Thymus (tissue), 11 donors: Measurements from ENCODE around the gene ABHD5. TPM values are rescaled to one million over a fixed set of nuclear protein-coding genes. Genes with fewer than 3 reads are reported as not detected.

Source experiments
- DNase-seq, 9 donors: peaks; one replicate each; pipeline ENCODE4 v3.0.0-alpha.2; 2013; ENCODE audit warnings: low spot score in 9 of 9, low read depth in 6 of 9, missing footprints in 1 of 9
- H3K27ac ChIP-seq, 2 donors: one replicate each; pipeline ENCODE4 v1.5.1; 2013; ENCODE audit warnings: control low read depth in 1 of 2, low read depth in 1 of 2, low read length in 1 of 2, mild to moderate bottlenecking in 1 of 2, moderate library complexity in 1 of 2
- H3K27me3 ChIP-seq, 2 donors: one replicate each; pipeline ENCODE4 v1.5.1; 2013; ENCODE audit warnings: low read length in 1 of 2; ENCODE audit not compliant: control insufficient read depth in 2 of 2, insufficient read depth in 1 of 2
- H3K36me3 ChIP-seq, 2 donors: one replicate each; pipeline ENCODE4 v1.5.1; 2013; ENCODE audit warnings: low read length in 1 of 2, mild to moderate bottlenecking in 1 of 2, moderate library complexity in 1 of 2; ENCODE audit not compliant: control insufficient read depth in 2 of 2, insufficient read depth in 2 of 2
- H3K4me1 ChIP-seq, 2 donors: one replicate each; pipeline ENCODE4 v1.5.1; 2013; ENCODE audit warnings: low read length in 2 of 2; ENCODE audit not compliant: control insufficient read depth in 2 of 2, insufficient read depth in 2 of 2
- H3K4me3 ChIP-seq, 2 donors: one replicate each; pipeline ENCODE4 v1.5.1; 2013; ENCODE audit warnings: low read length in 2 of 2, control low read depth in 1 of 2, mild to moderate bottlenecking in 1 of 2
- H3K9me3 ChIP-seq, 2 donors: one replicate each; pipeline ENCODE4 v1.5.1; 2013; ENCODE audit warnings: low read length in 1 of 2, mild to moderate bottlenecking in 1 of 2; ENCODE audit not compliant: control insufficient read depth in 2 of 2, insufficient read depth in 1 of 2
- WGBS: extraction: QIAGEN DNeasy Blood & Tissue Kit; methylation state at CpG from one replicate; pipeline ENCODE4 v1.1.7; 2013; 5-methylcytosine and 5-hydroxymethylcytosine counted together
- polyA plus RNA-seq: library from polyadenylated mRNA; stranded (reverse); fragments of 200-250 nt; gene quantifications from one replicate; pipeline ENCODE4 v1.2.3, GENCODE V29; 2013
- total RNA-seq: library from RNA; stranded (reverse); fragments of 120-200 nt; gene quantifications from one replicate; pipeline ENCODE4 v1.2.4, GENCODE V29; 2013
- donor health status: healthy.

The ABHD5 gene
- total and polyA plus RNA-seq, 2 donors = 10.3 to 17.9 TPM

GRCh38 chr3:43755516-43756200, 64.9 kb downstream of the ABHD5 start:
- Histone ChIP-seq H3K4me3 (no peak overlapping the region), H3K9me3 (no peaks in the 10 kb centered on the region), H3K4me1 (peaks cover 7 to 14% of the 10 kb centered on the region in 2 donors), H3K27ac (peak overlapping the region; percentile 73 to 84), H3K36me3 (no peaks in the 10 kb centered on the region), H3K27me3 (peaks cover 0 to 2% of the 10 kb centered on the region in 2 donors)
- peak; percentile 21 to 84 (median 45) for DNase-seq
- WGBS = 85% methylated on average over 8 of the region's 8 CpGs

DNA sequence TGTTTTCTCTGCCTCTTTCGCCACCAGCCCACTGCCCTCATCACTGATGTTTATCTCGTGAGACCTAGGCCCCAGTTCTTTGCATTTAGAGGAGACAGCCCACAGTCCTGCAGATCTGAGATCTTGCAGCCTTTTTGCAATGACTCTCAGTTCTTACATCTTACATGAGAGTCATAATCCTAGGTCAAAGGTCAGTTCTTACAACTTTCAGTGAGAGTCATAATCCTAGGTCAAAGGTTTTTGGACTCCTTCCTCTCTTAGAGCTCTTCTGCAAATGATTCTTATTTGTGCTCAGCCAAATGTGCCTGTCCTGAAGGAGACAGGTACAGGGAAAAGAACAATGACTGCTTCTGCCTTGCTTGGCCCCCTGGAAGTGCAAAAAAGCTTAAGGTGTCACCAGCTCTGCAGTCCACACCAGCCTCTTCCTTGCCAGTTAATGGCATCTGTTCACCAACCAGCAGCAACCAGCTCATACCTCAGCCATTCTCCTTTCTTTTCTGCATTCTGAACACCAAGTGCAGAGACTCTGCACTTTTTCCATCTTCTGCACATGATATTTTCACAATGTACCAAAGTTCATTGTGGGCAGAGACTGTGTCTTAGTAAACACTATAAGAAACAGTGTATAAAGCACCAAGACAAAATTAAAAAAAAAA, 67.1 kb downstream of the ABHD5 start:
- no peak for DNase-seq
- Histone ChIP-seq H3K9me3 (no peaks in the 10 kb centered on the region), H3K27ac (no peak overlapping the region), H3K36me3 (no peaks in the 10 kb centered on the region), H3K4me1 (peaks cover 7 to 14% of the 10 kb centered on the region in 2 donors), H3K4me3 (no peak overlapping the region), H3K27me3 (no peaks in the 10 kb centered on the region)
- WGBS = 96% methylated on average over 2 of the region's 2 CpGs

DNA sequence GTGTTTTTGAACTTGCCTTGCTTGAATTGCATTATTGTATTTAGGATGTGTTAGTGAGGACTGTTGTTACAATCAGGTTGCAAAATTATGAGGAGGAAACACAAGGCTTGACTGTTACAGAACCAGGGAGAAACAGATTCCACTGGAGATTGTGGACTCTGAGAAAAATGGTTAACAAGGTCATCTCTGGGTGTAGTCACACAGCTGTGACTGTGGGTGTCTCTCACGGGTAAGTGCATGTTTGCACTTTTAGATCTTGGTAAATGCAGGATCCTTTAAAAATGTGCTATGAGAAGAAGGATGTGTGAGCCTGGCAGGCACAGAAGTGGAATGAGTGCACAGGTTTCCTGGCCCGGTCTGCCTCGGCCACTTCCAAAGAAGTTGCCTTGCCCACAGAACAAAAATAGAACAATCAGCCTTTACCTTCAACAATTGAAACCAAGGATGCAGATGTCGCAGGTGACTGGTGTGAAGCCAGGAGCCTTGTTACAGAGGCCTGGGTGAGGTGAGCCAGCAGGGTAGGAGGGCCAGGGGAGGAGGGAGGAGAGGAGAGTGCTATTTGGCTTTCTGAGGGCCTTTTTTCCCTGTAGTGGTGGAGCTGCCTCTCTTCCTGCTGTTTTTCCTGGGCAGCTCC, 68.0 kb downstream of the ABHD5 start:
- DNase-seq = no peak
- H3K9me3 ChIP-seq = no peaks in the 10 kb centered on the region
- H3K4me3 ChIP-seq = no peak overlapping the region
- no peak overlapping the region for H3K27ac ChIP-seq
- H3K36me3 ChIP-seq = no peaks in the 10 kb centered on the region
- no peaks in the 10 kb centered on the region for H3K27me3 ChIP-seq
- peaks cover 7 to 14% of the 10 kb centered on the region in 2 donors for H3K4me1 ChIP-seq
- WGBS = 45% methylated on average over 4 of the region's 4 CpGs

GRCh38 chr3:43759297-43759782, 68.6 kb downstream of the ABHD5 start:
- Histone ChIP-seq H3K27ac (no peak overlapping the region), H3K27me3 (no peaks in the 10 kb centered on the region), H3K4me3 (no peak overlapping the region), H3K4me1 (peaks cover 7 to 14% of the 10 kb centered on the region in 2 donors), H3K36me3 (no peaks in the 10 kb centered on the region), H3K9me3 (no peaks in the 10 kb centered on the region)
- DNase-seq = peak in 1 of 9 donors; percentile 24
- WGBS = 89% methylated on average over 6 of the region's 6 CpGs

DNA sequence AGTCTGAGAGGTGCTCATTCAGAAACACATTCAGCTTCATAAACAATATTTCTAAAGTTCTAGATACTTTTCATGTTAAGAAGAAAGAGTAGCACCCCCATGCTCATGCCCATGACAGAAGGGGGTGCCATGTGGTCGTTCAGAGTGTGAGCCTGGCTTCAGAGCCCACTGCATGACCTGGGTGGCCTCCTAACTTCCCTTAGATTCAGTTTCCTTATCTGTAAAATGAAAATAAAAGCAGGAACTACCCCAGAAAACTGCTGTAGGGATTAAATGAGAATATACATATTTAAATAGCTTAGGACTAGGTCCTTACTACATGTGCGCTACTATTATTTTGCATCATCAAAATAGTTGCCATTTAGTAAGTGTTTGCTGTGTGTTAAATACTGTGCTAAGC, 69.2 kb downstream of the ABHD5 start:
- Histone ChIP-seq H3K9me3 (no peaks in the 10 kb centered on the region), H3K4me3 (no peak overlapping the region), H3K27ac (no peak overlapping the region), H3K27me3 (no peaks in the 10 kb centered on the region), H3K4me1 (peaks cover 7 to 14% of the 10 kb centered on the region in 2 donors), H3K36me3 (no peaks in the 10 kb centered on the region)
- WGBS = 74% methylated on average over 2 of the region's 2 CpGs
- DNase-seq = no peak

- Histone ChIP-seq H3K27me3 (no peaks in the 10 kb centered on the region), H3K9me3 (no peaks in the 10 kb centered on the region), H3K4me3 (no peak overlapping the region), H3K36me3 (no peaks in the 10 kb centered on the region), H3K4me1 (peaks cover 4 to 11% of the 10 kb centered on the region in 2 donors), H3K27ac (no peak overlapping the region)
- no peak for DNase-seq
- WGBS = 97% methylated on average over 4 of the region's 4 CpGs
These were observed 70.2 kb downstream of the ABHD5 start for GRCh38 chr3:43760938-43761337.

GRCh38 chr3:43762451-43762850, 71.7 kb downstream of the ABHD5 start:
- H3K4me1 ChIP-seq = peaks cover 0 to 7% of the 10 kb centered on the region in 2 donors
- DNase-seq = no peak
- no peaks in the 10 kb centered on the region for H3K36me3 ChIP-seq
- 96% methylated on average over 6 of the region's 6 CpGs for WGBS
- H3K4me3 ChIP-seq = no peak overlapping the region
- H3K27me3 ChIP-seq = no peaks in the 10 kb centered on the region
- H3K27ac ChIP-seq = no peak overlapping the region
- no peaks in the 10 kb centered on the region for H3K9me3 ChIP-seq

DNA sequence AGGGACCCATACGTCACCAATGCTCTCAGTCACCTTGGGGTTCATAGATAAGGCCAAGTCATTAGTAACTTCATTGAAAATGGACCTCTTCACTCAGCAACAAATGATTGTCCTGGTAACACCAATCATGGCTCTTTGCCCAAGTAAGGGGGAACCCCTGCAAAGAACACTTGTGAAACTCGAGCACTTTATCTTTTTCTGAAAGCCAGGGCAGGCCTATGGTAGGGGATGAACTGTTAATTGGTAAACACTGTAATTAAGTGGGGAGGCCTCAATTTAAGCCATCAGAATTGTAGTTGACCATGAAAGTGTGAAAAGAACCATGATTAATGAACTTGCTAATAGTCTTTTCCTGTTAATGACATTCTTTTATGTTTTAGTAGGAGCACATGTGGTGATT, 73.3 kb downstream of the ABHD5 start:
- Histone ChIP-seq H3K9me3 (no peaks in the 10 kb centered on the region), H3K4me3 (no peak overlapping the region), H3K27me3 (peaks cover 0 to 5% of the 10 kb centered on the region in 2 donors), H3K4me1 (peaks cover 0 to 6% of the 10 kb centered on the region in 2 donors), H3K36me3 (no peaks in the 10 kb centered on the region), H3K27ac (no peak overlapping the region)
- WGBS = 91% methylated on average over 2 of the region's 2 CpGs
- DNase-seq = no peak

DNA sequence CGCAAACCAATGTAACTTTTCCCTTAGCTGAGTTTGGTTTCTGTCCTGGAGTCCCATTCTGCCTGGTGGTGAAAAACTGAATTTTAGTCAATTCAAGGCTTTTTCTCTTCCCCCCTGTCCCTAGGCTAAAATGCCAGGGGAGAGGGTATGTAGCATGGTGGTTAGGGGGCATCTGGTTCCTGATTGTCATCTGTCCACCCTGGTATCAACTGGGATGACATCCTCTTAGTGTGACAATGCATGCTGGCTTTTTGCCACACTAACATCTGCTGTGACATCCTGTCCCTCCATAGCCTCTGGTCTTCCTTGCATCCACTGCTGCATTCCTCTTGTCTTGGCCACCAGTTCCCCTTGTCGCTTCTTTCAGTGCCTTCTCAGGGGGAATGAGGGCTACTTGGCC, 73.7 kb downstream of the ABHD5 start:
- H3K9me3 ChIP-seq = no peaks in the 10 kb centered on the region
- 98% methylated on average over 2 of the region's 2 CpGs for WGBS
- no peak overlapping the region for H3K4me3 ChIP-seq
- no peak overlapping the region for H3K27ac ChIP-seq
- peaks cover 0 to 7% of the 10 kb centered on the region in 2 donors for H3K4me1 ChIP-seq
- no peaks in the 10 kb centered on the region for H3K36me3 ChIP-seq
- no peak for DNase-seq
- peaks cover 0 to 5% of the 10 kb centered on the region in 2 donors for H3K27me3 ChIP-seq
